ENCODE measurements around the gene ZSWIM1. TPM values are rescaled to one million over a fixed set of nuclear protein-coding genes. Genes with fewer than 3 reads are reported as not detected.
A peak's percentile ranks its signal among the peaks of the same experiment; 100 is the strongest.

The ZSWIM1 gene
- total and polyA plus RNA-seq, 8 donors, result 1.7 to 13.4 (median 3.5) TPM

GRCh38 chr20:45918182-45918737 is 37.2 kb downstream of the ZSWIM1 start:
- Histone ChIP-seq H3K9me3 (no peaks in the 10 kb centered on the region), H3K27ac (peak overlapping the region; percentile 29 to 83 (median 52)), H3K4me3 (no peak overlapping the region), H3K4me1 (peaks cover 19 to 65% (median 37%) of the 10 kb centered on the region in 4 donors), H3K27me3 (no peaks in the 10 kb centered on the region), H3K36me3 (no peaks in the 10 kb centered on the region)
- WGBS, 5 donors, result 49 to 74% (median 60%) methylated on average over 5 of the region's 5 CpGs
- DNase-seq, result peak in 1 of 2 donors; percentile 67
- TF ChIP-seq POLR2AphosphoS5 (IDR thresholded peaks at IDR 0.05) (peak in 1 of 3 donors; percentile 3), CTCF (IDR thresholded peaks at IDR 0.05) (no peak)
- intact Hi-C loops (cut with DNase I; ENCODE audit: low total_unique reads), result no loop called here

GRCh38 chr20:45918779-45919537 is 37.9 kb downstream of the ZSWIM1 start:
- Histone ChIP-seq H3K4me1 (peaks cover 22 to 63% (median 42%) of the 10 kb centered on the region in 4 donors), H3K27ac (peak overlapping the region; percentile 33 to 83 (median 52)), H3K4me3 (no peak overlapping the region), H3K9me3 (no peaks in the 10 kb centered on the region), H3K27me3 (no peaks in the 10 kb centered on the region), H3K36me3 (no peaks in the 10 kb centered on the region)
- WGBS, 5 donors, result 76 to 84% (median 83%) methylated on average over 12 of the region's 12 CpGs
- no peak for DNase-seq
- intact Hi-C loops (cut with DNase I; ENCODE audit: low total_unique reads), result no loop called here
- TF ChIP-seq EP300 (IDR thresholded peaks at IDR 0.05) (no peak), POLR2A (IDR thresholded peaks at IDR 0.05) (no peak), POLR2AphosphoS5 (IDR thresholded peaks at IDR 0.05) (no peak), CTCF (IDR thresholded peaks at IDR 0.05) (no peak)

GRCh38 chr20:45919542-45920399 is 38.7 kb downstream of the ZSWIM1 start:
- no peak overlapping the region for H3K4me3 ChIP-seq
- no peaks in the 10 kb centered on the region for H3K27me3 ChIP-seq
- peak overlapping the region; percentile 48 to 83 (median 52) for H3K27ac ChIP-seq
- no peaks in the 10 kb centered on the region for H3K9me3 ChIP-seq
- peaks cover 28 to 64% (median 49%) of the 10 kb centered on the region in 4 donors for H3K4me1 ChIP-seq
- peak; percentile 85 to 88 for DNase-seq
- TF ChIP-seq CTCF (IDR thresholded peaks at IDR 0.05) (no peak), POLR2AphosphoS5 (IDR thresholded peaks at IDR 0.05) (peak in 1 of 3 donors; percentile 46)
- no peaks in the 10 kb centered on the region for H3K36me3 ChIP-seq
- intact Hi-C loops (cut with DNase I; ENCODE audit: low total_unique reads), result no loop called here
- WGBS, 5 donors, result 19 to 39% (median 20%) methylated on average over 10 to 11 of the region's 11 CpGs

Data from stomach (tissue), 9 donors.